ENCODE results near the gene PAIP2B. TPM values are rescaled to one million over a fixed set of nuclear protein-coding genes. Genes with fewer than 3 reads are reported as not detected.

PAIP2B gene
- total RNA-seq, 4 donors from 2014 or later = 1.2 to 7.0 (median 3.6) TPM

- intact Hi-C loops (cut with DNase I; ENCODE audit: low total_unique reads) (no loop called here), in situ Hi-C loops (cut with MboI; ENCODE audit: low pct_ligation_motif_present in 1 of 4, low pct_unique_long_range_greater_than_20kb in 1 of 4, low sequenced_read_pairs in 3 of 4) (loop anchor here in 1 of 4 donors (25.0 kb wide), 1 partner anchor 359 kb away; no protein-coding TSS in a partner anchor)
- H3K4me1 ChIP-seq = peaks cover 0 to 12% (median 9%) of the 10 kb centered on the region in 4 donors
- H3K9me3 ChIP-seq = no peaks in the 10 kb centered on the region
- H3K4me3 ChIP-seq = no peak overlapping the region
- 75 to 88% methylated on average over 5 to 11 of the region's 11 CpGs for WGBS, 2 donors (ENCODE audit: low coverage in 1 of 2)
- no peak overlapping the region for H3K27ac ChIP-seq
- TF ChIP-seq EP300 (IDR thresholded peaks at IDR 0.05; ENCODE audit: low read depth) = no peak
- no peak for TF ChIP-seq POLR2AphosphoS5 (IDR thresholded peaks at IDR 0.05)
- TF ChIP-seq CTCF (IDR thresholded peaks at IDR 0.05) = no peak
- no peak for TF ChIP-seq POLR2A (IDR thresholded peaks at IDR 0.05)
- peaks cover 0 to 17% (median 4%) of the 10 kb centered on the region in 4 donors for H3K36me3 ChIP-seq
- no peak for DNase-seq
- no peaks in the 10 kb centered on the region for H3K27me3 ChIP-seq
These were observed 73.2 kb downstream of the PAIP2B start for GRCh38 chr2:71153585-71154224.

GRCh38 chr2:71151620-71152019, 75.3 kb downstream of the PAIP2B start:
- Histone ChIP-seq H3K36me3 (peaks cover 0 to 36% (median 14%) of the 10 kb centered on the region in 4 donors), H3K27ac (no peak overlapping the region), H3K4me3 (no peak overlapping the region), H3K27me3 (no peaks in the 10 kb centered on the region), H3K9me3 (no peaks in the 10 kb centered on the region), H3K4me1 (peaks cover 0 to 2% (median 0%) of the 10 kb centered on the region in 4 donors)
- intact Hi-C loops (cut with DNase I; ENCODE audit: low total_unique reads) (no loop called here), in situ Hi-C loops (cut with MboI; ENCODE audit: low pct_ligation_motif_present in 1 of 4, low pct_unique_long_range_greater_than_20kb in 1 of 4, low sequenced_read_pairs in 3 of 4) (loop anchor here in 1 of 4 donors (25.0 kb wide), 1 partner anchor 361 kb away; no protein-coding TSS in a partner anchor)
- TF ChIP-seq EP300 (IDR thresholded peaks at IDR 0.05; ENCODE audit: low read depth) (no peak), CTCF (IDR thresholded peaks at IDR 0.05) (no peak), POLR2AphosphoS5 (IDR thresholded peaks at IDR 0.05) (no peak), POLR2A (IDR thresholded peaks at IDR 0.05) (no peak)
- WGBS, 2 donors (ENCODE audit: low coverage in 1 of 2) = 100% methylated on average over 1 of the region's 1 CpG
- no peak for DNase-seq

DNA sequence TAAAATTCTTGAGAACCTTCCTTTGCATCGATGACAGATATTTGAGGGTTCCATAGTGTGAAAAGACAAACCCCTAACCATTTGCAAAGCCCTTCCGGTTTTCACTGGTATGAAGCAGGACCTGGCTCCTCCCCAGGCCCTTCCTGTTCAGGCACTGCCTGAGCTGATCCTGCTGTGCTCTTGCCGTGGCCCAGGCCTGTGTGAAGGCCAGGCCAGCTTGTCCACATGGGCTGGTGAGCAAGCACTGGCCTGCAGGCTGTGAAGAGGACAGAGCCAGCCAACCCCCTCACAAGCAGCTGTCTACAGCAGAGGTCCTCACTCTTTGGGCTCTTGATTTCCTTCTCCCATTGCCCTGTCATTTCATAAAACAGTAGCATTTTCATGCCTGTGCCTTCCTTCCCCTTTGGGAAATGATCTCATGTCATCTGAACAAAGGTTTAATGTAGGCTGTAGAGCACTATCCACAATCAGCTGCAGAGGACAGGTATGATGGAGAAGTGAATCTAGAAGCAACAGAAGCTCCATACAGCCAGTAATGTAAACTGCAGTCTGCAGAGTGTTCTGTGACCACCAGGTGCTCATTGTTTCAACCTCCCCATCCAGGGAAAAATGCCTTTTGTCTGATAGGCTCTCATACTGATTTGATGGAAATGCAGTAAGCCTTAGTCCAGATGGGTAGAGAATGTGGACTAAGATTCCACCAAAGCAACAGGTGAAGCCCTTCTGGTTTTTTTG, 76.7 kb downstream of the PAIP2B start:
- in situ Hi-C loops (cut with MboI; ENCODE audit: low pct_ligation_motif_present in 1 of 4, low pct_unique_long_range_greater_than_20kb in 1 of 4, low sequenced_read_pairs in 3 of 4) (loop anchor here in 1 of 4 donors (25.0 kb wide), 1 partner anchor 362 kb away; no protein-coding TSS in a partner anchor), intact Hi-C loops (cut with DNase I; ENCODE audit: low total_unique reads) (no loop called here)
- WGBS, 2 donors (ENCODE audit: low coverage in 1 of 2) = 61 to 100% methylated on average over 1 to 3 of the region's 3 CpGs
- H3K36me3 ChIP-seq = peaks cover 0 to 49% (median 20%) of the 10 kb centered on the region in 4 donors
- DNase-seq = no peak
- no peak overlapping the region for H3K27ac ChIP-seq
- TF ChIP-seq EP300 (IDR thresholded peaks at IDR 0.05; ENCODE audit: low read depth) = no peak
- no peak for TF ChIP-seq CTCF (IDR thresholded peaks at IDR 0.05)
- no peak for TF ChIP-seq POLR2AphosphoS5 (IDR thresholded peaks at IDR 0.05)
- no peak for TF ChIP-seq POLR2A (IDR thresholded peaks at IDR 0.05)
- H3K27me3 ChIP-seq = no peaks in the 10 kb centered on the region
- no peak overlapping the region for H3K4me3 ChIP-seq
- no peaks in the 10 kb centered on the region for H3K9me3 ChIP-seq
- H3K4me1 ChIP-seq = no peaks in the 10 kb centered on the region

DNA sequence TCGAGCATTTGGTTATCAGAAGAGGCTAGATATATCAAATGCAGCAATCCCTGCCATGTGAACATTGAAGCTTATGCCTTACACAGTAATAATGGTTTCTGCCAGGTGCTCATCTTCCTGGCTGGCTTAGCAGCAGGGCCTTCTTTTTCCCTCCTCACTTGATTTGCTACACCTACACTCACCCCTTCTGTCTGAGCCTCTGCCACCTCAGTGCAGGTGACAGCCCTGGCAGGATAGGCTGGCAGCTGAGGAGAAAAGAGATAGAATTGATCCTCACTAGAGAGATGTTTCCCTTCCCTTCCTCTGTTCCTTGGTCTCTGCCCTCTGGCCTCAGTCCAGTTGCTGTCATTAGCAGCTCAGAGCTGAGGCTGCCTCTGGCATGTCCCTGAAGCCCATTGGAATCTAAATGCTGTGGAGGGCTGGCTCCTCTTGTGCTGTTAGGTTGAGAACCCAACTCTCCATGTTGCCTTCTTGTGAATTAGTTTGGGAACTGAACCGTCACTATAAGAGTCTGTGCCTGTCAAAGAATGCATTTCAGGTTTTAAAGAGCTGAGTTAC, 78.3 kb downstream of the PAIP2B start:
- H3K36me3 ChIP-seq = peaks cover 0 to 64% (median 28%) of the 10 kb centered on the region in 4 donors

More for the DNA sequence above, 78.3 kb downstream of the PAIP2B start:
- H3K9me3 ChIP-seq = no peaks in the 10 kb centered on the region
- no peaks in the 10 kb centered on the region for H3K4me1 ChIP-seq
- intact Hi-C loops (cut with DNase I; ENCODE audit: low total_unique reads) = no loop called here
- no peak for DNase-seq
- in situ Hi-C loops (cut with MboI; ENCODE audit: low pct_ligation_motif_present in 1 of 4, low pct_unique_long_range_greater_than_20kb in 1 of 4, low sequenced_read_pairs in 3 of 4) = no loop called here
- no peak overlapping the region for H3K27ac ChIP-seq
- TF ChIP-seq EP300 (IDR thresholded peaks at IDR 0.05; ENCODE audit: low read depth) = no peak
- TF ChIP-seq POLR2AphosphoS5 (IDR thresholded peaks at IDR 0.05) = no peak
- no peak for TF ChIP-seq CTCF (IDR thresholded peaks at IDR 0.05)
- TF ChIP-seq POLR2A (IDR thresholded peaks at IDR 0.05) = no peak
- no peak overlapping the region for H3K4me3 ChIP-seq
- no peaks in the 10 kb centered on the region for H3K27me3 ChIP-seq
- 82 to 95% methylated on average over 2 of the region's 2 CpGs for WGBS, 2 donors (ENCODE audit: low coverage in 1 of 2)
